ENCODE measurements around the gene TASL. TPM values are rescaled to one million over a fixed set of nuclear protein-coding genes. Genes with fewer than 3 reads are reported as not detected.

The TASL gene
- total RNA-seq, 3 donors from 2014 or later (not counting 1 experiment from before 2014, with no cell fraction given): 2.2 to 4.7 (median 4.0) TPM

- Histone ChIP-seq H3K4me1 (ENCODE audit: control insufficient read depth, insufficient read depth, low read length) (peaks cover 5% of the 10 kb centered on the region), H3K27me3 (ENCODE audit: control insufficient read depth, insufficient read depth, low read length) (no peaks in the 10 kb centered on the region), H3K4me3 (ENCODE audit: low read length) (no peak overlapping the region), H3K27ac (ENCODE audit: low read length) (no peak overlapping the region), H3K36me3 (ENCODE audit: control insufficient read depth, insufficient read depth, low read length) (no peaks in the 10 kb centered on the region), H3K9me3 (ENCODE audit: control insufficient read depth, insufficient read depth, low read length) (no peaks in the 10 kb centered on the region)
- ATAC-seq (no peak), DNase-seq (no peak)
- 83% methylated on average over 5 of the region's 5 CpGs for WGBS (ENCODE audit: insufficient coverage)
- Mint-ChIP-seq H3K4me3 (no peak overlapping the region), H3K4me1 (no peaks in the 10 kb centered on the region), H3K27ac (no peak overlapping the region), H3K9me3 (no peaks in the 10 kb centered on the region), H3K27me3 (ENCODE audit: low read depth in 2 of 2) (peaks cover 0 to 8% of the 10 kb centered on the region in 2 donors), H3K36me3 (no peaks in the 10 kb centered on the region)
- TF ChIP-seq CTCF (IDR thresholded peaks at IDR 0.05): no peak
- intact Hi-C loops (cut with micrococcal nuclease): no loop called here
Observed at GRCh38 chrX:30589146-30589888, 11.8 kb upstream of the TASL start.

DNA sequence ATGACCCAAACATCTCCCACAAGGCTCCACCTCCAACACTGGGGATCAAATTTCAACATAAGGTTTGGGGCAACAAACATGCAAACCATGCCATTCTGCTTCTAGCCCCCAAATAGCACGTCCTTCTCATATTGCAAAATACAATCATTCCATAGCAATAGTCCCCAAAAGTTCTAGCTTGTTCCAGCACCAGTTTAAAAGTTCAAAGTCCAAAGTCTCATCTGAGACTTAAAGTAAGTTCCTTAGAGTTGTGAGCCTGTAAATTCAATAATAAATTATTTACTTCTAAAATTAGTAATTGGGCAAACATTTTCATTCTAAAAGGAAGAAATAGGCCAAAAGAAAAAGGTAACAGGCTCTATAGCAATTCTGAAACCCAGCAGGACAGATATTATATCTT is 8.9 kb upstream of the TASL start:
- Mint-ChIP-seq H3K4me3 (no peak overlapping the region), H3K27ac (no peak overlapping the region), H3K9me3 (no peaks in the 10 kb centered on the region), H3K4me1 (no peaks in the 10 kb centered on the region), H3K27me3 (ENCODE audit: low read depth in 2 of 2) (peaks cover 0 to 8% of the 10 kb centered on the region in 2 donors), H3K36me3 (no peaks in the 10 kb centered on the region)
- 83% methylated on average over 1 of the region's 1 CpG for WGBS (ENCODE audit: insufficient coverage)
- H3K27ac ChIP-seq (ENCODE audit: low read length): no peak overlapping the region
- DNase-seq (no peak), ATAC-seq (no peak)
- intact Hi-C loops (cut with micrococcal nuclease): no loop called here
- peaks cover 5% of the 10 kb centered on the region for H3K4me1 ChIP-seq (ENCODE audit: control insufficient read depth, insufficient read depth, low read length)
- no peaks in the 10 kb centered on the region for H3K27me3 ChIP-seq (ENCODE audit: control insufficient read depth, insufficient read depth, low read length)
- no peak for TF ChIP-seq CTCF (IDR thresholded peaks at IDR 0.05)
- H3K4me3 ChIP-seq (ENCODE audit: low read length): no peak overlapping the region
- H3K9me3 ChIP-seq (ENCODE audit: control insufficient read depth, insufficient read depth, low read length): no peaks in the 10 kb centered on the region
- H3K36me3 ChIP-seq (ENCODE audit: control insufficient read depth, insufficient read depth, low read length): no peaks in the 10 kb centered on the region

GRCh38 chrX:30582664-30583063 is 5.1 kb upstream of the TASL start:
- TF ChIP-seq CTCF (IDR thresholded peaks at IDR 0.05): no peak
- Histone ChIP-seq H3K4me3 (ENCODE audit: low read length) (no peak overlapping the region), H3K9me3 (ENCODE audit: control insufficient read depth, insufficient read depth, low read length) (no peaks in the 10 kb centered on the region), H3K4me1 (ENCODE audit: control insufficient read depth, insufficient read depth, low read length) (peaks cover 5% of the 10 kb centered on the region), H3K27me3 (ENCODE audit: control insufficient read depth, insufficient read depth, low read length) (no peaks in the 10 kb centered on the region), H3K27ac (ENCODE audit: low read length) (no peak overlapping the region), H3K36me3 (ENCODE audit: control insufficient read depth, insufficient read depth, low read length) (no peaks in the 10 kb centered on the region)
- no peaks in the 10 kb centered on the region for H3K27me3 Mint-ChIP-seq (ENCODE audit: low read depth in 2 of 2)
- H3K36me3 Mint-ChIP-seq: no peaks in the 10 kb centered on the region
- 95% methylated on average over 5 of the region's 6 CpGs for WGBS (ENCODE audit: insufficient coverage)
- peaks cover 0 to 1% of the 10 kb centered on the region in 2 donors for H3K4me1 Mint-ChIP-seq
- DNase-seq (no peak), ATAC-seq (no peak)
- intact Hi-C loops (cut with micrococcal nuclease): no loop called here
- no peaks in the 10 kb centered on the region for H3K9me3 Mint-ChIP-seq
- H3K27ac Mint-ChIP-seq: no peak overlapping the region
- H3K4me3 Mint-ChIP-seq: no peak overlapping the region

- peaks cover 5 to 13% of the 10 kb centered on the region in 2 donors for H3K4me1 Mint-ChIP-seq
- H3K9me3 ChIP-seq (ENCODE audit: control insufficient read depth, insufficient read depth, low read length): no peaks in the 10 kb centered on the region
- H3K27ac Mint-ChIP-seq: no peak overlapping the region
- no peaks in the 10 kb centered on the region for H3K27me3 ChIP-seq (ENCODE audit: control insufficient read depth, insufficient read depth, low read length)
- H3K4me3 Mint-ChIP-seq: no peak overlapping the region
- H3K4me3 ChIP-seq (ENCODE audit: low read length): no peak overlapping the region
- H3K9me3 Mint-ChIP-seq: no peaks in the 10 kb centered on the region
- H3K36me3 Mint-ChIP-seq: no peaks in the 10 kb centered on the region
- no peak overlapping the region for H3K27ac ChIP-seq (ENCODE audit: low read length)
- DNase-seq (no peak), ATAC-seq (no peak)
- intact Hi-C loops (cut with micrococcal nuclease): no loop called here
- TF ChIP-seq CTCF (IDR thresholded peaks at IDR 0.05): no peak
- no peaks in the 10 kb centered on the region for H3K36me3 ChIP-seq (ENCODE audit: control insufficient read depth, insufficient read depth, low read length)
- no CpG with 5 or more reads among the region's 2 CpGs for whole genome bisulfite sequencing (ENCODE audit: insufficient coverage)
- H3K27me3 Mint-ChIP-seq (ENCODE audit: low read depth in 2 of 2): no peaks in the 10 kb centered on the region
- peaks cover 5% of the 10 kb centered on the region for H3K4me1 ChIP-seq (ENCODE audit: control insufficient read depth, insufficient read depth, low read length)
Observed at GRCh38 chrX:30580641-30581040, 3.1 kb upstream of the TASL start.
